GDM1 (cell line): Measurements from ENCODE around the gene PDE4D.

Experiments
- DNase-seq: peaks from one replicate; lab custom pipeline; 2025; lab: John Stamatoyannopoulos, UW

PDE4D gene

DNA sequence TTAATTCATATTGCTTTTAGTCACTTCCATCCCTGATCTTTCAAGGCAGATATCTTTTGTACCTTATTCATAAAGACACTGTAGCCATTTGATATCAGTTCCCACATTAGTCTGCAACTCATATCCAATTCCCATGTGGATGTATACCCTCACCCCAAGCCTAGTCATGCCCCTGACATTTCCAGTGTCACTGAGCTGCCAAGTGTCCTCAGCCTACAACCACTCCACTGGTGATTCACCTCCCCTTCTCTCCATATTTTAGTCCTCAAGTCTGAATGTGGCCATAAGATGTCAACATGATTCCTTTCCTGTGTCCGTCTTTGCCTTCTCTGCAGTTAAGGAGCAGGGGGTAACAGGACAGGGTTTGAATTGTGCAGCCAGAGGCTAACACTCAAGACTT is 963.8 kb downstream of the PDE4D start:
- DNase-seq: no peak

DNA sequence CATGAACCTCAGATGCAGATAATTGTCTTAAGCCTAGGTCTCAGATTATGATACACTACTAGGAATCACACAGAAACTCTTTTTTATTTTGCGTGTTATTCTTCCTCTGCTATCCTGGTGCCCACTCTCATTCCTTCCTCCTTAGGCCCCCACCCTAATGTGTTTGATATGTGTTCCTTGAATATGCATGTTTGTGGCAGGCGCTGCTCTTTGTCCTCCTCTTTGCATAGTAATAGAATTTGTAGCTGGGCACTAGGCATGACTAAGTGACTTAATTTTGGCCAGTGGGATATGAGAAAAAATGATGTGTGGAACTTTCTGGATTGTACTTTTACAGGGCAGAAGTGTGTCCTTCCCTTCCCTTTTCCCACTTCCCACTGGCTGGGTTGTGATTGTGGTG is 965.6 kb downstream of the PDE4D start:
- DNase-seq: no peak

DNA sequence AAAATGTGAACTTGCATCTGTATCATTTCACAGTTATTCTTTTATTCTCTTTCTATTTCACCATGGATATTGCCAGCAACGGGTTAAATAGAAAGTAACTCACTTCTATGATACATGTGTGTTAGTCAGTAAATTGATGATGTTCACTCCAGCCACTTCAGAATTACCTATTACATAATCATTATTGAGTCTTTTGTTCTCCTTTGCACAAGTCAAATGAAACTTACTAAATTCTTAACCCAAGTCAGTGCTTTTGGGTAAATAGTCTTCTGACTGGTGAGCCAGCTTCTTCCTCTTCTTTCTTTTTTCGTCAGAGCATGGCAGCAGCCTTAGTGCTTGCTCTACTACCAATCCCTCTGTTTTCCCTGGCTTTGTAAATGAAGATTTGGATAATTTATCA is 966.3 kb downstream of the PDE4D start:
- DNase-seq: no peak

DNA sequence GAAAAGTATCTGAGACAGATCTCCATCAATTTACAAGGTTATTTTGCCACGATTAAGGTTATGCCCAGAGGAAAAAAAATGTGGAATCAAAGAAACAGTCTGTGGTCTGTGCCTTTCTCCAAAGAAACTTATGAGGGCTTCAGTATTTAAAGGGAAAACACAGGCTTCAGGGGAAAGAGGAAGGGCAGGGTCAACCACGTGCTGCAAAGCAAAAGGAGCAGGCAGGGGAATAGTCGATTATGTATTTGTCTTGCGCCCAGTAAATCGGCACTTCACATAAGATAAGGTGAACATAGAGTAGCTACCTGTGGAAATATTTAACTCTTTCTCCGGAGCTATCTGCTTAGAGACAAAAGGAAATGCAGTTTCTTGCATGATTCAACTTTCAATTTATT is 967.0 kb downstream of the PDE4D start:
- DNase-seq: no peak

DNA sequence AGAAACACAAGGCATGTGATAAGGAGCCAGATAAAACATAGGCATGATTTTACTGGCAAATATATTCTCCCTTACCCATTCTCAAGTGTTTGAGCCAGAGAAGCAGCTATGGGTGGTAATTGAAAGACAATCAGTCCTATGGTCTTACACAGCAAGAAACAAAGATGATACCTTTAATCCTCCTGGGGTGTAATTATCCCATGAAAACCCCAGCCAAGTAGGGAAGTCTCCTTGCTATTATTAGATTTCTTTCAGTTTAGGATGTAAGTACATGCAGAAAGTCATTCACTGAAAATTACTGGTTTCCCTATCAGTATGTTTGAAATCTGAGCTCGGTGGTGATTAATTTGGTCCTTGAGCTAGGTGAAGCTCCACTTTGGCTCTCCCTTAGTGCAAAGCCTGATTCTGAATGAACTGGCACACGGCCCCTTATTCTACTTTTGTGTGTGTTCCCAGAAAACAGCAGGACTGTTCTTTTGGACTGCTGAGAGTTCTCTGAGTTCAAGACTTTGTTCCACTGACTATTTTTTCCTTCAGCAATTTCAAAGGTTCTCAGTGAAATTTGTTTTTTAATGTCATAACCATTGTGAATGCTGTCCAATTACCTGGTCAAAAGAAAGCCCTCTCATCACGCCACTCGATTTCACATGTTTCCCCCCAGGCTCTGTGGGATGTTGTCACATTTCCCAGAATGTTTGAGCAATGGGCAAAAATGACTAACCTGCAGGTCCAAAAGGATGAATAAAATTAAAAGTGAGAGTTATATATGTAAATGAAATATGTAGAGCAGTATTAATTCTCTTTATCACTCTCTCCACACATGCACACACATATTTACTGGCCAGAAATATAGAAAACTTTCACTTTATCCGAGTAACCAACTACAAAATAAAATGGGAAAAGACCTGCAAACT is 967.6 kb downstream of the PDE4D start:
- DNase-seq: no peak

DNA sequence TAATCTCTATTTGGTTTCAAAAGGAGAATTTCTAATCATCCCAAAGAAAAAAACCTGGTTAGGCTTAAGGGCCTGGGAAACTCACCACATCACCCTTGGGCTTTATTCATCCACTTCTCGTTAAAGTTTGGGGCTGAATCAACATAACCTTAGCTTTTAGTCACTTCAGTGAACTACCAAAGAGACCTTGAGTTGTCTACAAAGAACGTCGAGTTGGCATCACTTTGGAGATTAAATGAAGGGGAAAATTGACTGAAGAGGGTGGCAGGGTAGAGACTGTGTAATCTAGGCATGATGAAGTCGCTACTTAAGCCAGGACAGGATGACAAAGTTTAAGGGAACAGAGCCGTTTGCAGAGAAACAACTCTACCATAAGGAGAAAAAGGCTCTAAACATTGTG is 969.2 kb downstream of the PDE4D start:
- no peak for DNase-seq

DNA sequence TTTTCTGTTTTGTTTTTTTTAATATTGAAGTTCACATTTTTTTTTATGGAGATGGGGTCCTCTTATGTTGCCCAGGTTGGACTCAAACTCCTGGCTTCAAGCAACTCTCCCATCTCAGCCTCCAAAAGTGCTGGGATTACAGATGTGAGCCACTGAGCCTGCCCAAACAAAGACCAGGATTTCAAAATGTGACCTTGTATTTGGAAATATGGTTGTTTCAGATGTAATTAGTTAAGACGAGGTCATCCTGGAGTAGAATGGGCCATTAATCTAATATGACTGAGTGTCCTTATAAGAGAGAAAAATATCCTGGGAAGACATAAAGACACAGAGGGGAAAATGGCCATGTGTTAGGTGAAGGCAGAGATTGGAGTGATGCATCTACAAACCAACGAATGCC is 970.2 kb downstream of the PDE4D start:
- no peak for DNase-seq

DNA sequence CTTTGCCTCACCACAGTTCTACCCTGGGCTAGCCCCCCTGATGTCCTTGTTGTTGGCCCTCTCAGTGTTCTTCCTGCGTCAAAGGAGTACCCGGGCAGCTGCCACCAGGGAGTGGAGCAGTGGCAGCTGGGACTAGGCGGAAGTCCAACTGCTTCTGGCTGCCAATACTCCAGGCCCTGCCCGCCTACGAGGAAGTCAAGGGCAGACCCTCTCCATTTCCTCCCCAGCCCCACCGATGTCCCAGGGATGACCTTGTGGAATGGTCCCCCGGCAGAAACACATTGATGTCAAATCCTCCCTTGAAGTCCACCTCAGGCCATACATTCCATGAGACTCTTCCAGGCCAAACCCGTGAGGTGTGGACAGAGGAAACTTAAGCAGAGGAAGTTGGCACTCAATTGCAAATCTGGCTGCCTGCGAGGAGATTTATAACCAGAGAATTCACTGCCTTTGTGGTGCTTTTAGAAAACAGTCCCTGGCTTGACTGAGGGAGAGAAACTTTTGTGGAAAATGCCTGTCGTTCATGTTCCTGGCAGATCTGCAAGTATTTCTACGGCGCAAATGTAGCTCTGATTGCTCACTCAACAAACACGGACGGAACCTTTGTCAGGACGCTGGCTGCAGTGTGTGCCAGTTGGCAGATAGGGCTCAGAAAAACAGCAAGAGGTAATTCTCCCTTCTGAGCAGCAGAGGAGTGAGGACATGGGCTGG is 970.9 kb downstream of the PDE4D start:
- DNase-seq: no peak

DNA sequence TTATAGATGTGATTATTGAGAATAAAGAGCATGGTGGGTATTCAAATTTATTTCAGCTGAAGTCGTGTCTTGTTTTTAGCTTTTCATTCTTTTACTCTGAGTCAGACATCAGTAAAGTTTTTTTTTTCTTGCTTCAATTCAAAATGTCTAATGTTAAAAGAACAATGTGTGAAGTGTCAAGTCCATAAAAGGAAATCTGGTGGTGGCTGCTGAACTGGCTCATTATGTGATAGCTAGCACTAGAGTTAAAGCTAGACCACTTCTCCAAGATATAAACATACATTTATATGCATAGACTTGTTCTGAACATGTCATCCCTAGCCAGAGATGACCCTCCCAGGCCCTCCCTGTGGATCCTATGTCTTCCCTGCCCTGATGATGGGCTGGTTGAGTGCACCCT is 972.4 kb downstream of the PDE4D start:
- no peak for DNase-seq

DNA sequence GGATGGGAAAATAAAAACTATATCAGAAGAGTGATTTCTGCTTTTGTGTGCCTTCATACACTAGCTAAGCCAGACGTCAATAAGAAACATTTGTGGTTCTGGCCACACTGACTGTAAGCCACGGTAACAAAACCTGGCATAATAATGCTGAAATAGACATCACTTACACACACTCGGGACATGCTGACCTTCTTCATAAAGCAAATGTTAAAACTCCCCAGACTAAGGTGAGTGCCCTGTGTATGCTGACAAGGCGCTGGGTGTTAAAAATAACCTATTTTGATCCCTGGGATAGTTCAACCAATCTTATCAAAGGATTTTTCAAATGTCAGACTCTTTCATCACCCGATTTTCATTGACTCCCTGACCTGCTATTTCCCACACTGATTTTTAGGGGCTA is 973.7 kb downstream of the PDE4D start:
- DNase-seq: no peak
